A673 (cell line): ENCODE results near the gene AFAP1. TPM values are rescaled to one million over a fixed set of nuclear protein-coding genes. Genes with fewer than 3 reads are reported as not detected.
A peak's percentile ranks its signal among the peaks of the same experiment; 100 is the strongest.

Experiments used
- BruUV-seq: library from RNA; stranded (reverse); fragments of 400-500 nt; replicated peaks from 2 replicates; lab custom pipeline; 2021; lab: Mats Ljungman, UMichigan
- CTCF ChIA-PET: fragments of 300-600 bp; sonication (Branson Sonifier 250); formaldehyde crosslinking; loops from one replicate; lab custom pipeline; 2022; ENCODE audit warnings: antibody characterized with exemption; lab: Charles Lee
- POLR2A ChIA-PET: fragments of 300-600 bp; sonication (Branson Sonifier 250); formaldehyde crosslinking; loops from one replicate; lab custom pipeline; 2022; ENCODE audit warnings: antibody characterized with exemption; ENCODE audit not compliant: low non-redundant PET; lab: Charles Lee
- DNase-seq: peaks from one replicate; pipeline ENCODE4 v3.0.0-alpha.2; 2015; ENCODE audit warnings: low spot score
- H3K27ac ChIP-seq: fragments of 200-600 bp; sonication (generic); 2 replicates; pipeline ENCODE4 v1.5.1; 2016; ENCODE audit warnings: mixed run types, low read depth, mild to moderate bottlenecking, mixed read lengths, antibody characterized with exemption, low read length; ENCODE audit not compliant: poor library complexity, severe bottlenecking
- H3K27me3 ChIP-seq: fragments of 200-600 bp; sonication (generic); replicated peaks from 2 replicates; pipeline ENCODE4 v1.6.1; 2017; ENCODE audit warnings: mixed run types, low read depth, mild to moderate bottlenecking, mixed read lengths, antibody characterized with exemption, low read length; ENCODE audit not compliant: insufficient read depth, poor library complexity
- H3K36me3 ChIP-seq: fragments of 200-600 bp; sonication (generic); 2 replicates; pipeline ENCODE4 v1.6.1; 2016; ENCODE audit warnings: mixed run types, mild to moderate bottlenecking, mixed read lengths, antibody characterized with exemption, low read length; ENCODE audit not compliant: insufficient read depth, poor library complexity, severe bottlenecking
- H3K4me1 ChIP-seq: fragments of 200-600 bp; sonication (generic); 2 replicates; pipeline ENCODE4 v1.6.1; 2017; ENCODE audit warnings: mixed run types, mild to moderate bottlenecking, mixed read lengths, antibody characterized with exemption, low read length; ENCODE audit not compliant: insufficient read depth, poor library complexity, severe bottlenecking
- H3K4me3 ChIP-seq: fragments of 200-600 bp; sonication (generic); 2 replicates; pipeline ENCODE4 v1.5.1; 2016; ENCODE audit warnings: low read depth, mixed run types, mild to moderate bottlenecking, mixed read lengths, low read length; ENCODE audit not compliant: poor library complexity, severe bottlenecking
- H3K9me3 ChIP-seq: fragments of 200-600 bp; sonication (generic); 2 replicates; pipeline ENCODE4 v1.6.1; 2016; ENCODE audit warnings: mixed run types, low read depth, mild to moderate bottlenecking, mixed read lengths, antibody characterized with exemption, low read length; ENCODE audit not compliant: poor library complexity, severe bottlenecking
- CTCF ChIP-seq: fragments of 300-800, 200-600 bp; sonication (generic); conservative IDR thresholded peaks from 2 replicates; pipeline ENCODE4 v1.5.1; 2017; ENCODE audit warnings: low read depth, mild to moderate bottlenecking, antibody characterized with exemption, low read length, moderate library complexity, mixed read lengths
- EZH2 ChIP-seq: fragments of 200-600 bp; sonication (generic); IDR thresholded peaks from 2 replicates; pipeline ENCODE4 v1.6.1; 2017; ENCODE audit warnings: borderline replicate concordance, low read depth, mild to moderate bottlenecking, mixed read lengths, antibody characterized with exemption, low read length; ENCODE audit not compliant: poor library complexity, severe bottlenecking
- intact Hi-C: fragments of 100-400 bp; cut with micrococcal nuclease; formaldehyde crosslinking; loops from one replicate; pipeline ENCODE4 v1.10.0; 2022; ENCODE audit not compliant: unreplicated experiment
- total RNA-seq: library from RNA; stranded (reverse); gene quantifications from 2 replicates; pipeline ENCODE4 v1.2.3, GENCODE V29; 2021

Gene AFAP1
- total RNA-seq, 1 experiment from 2014 or later = 42.6 TPM

DNA sequence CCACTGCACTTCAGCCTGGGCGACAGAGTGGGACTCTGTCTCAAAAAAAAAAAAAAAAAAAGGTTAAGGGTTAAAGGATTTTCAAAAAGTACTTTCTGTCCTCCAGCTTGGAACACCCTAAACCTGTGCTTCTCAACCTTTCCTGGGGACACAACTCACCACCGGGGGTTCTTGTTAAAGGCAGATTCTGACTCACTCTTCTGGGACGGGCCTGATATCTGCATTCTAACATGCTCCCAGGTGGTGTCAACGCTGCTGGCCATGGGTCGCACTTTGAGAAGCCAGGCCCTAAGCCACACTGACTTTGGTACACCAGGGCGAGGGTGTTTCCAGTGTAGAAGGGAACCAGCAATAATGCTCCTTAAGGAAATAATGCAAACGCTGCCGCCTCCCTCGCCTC is 46.1 kb downstream of the AFAP1 start:
- CTCF ChIA-PET = interaction anchor here (1.0 kb wide), 1 partner anchor 88 kb away, joined by 3 read pairs; no protein-coding TSS in a partner anchor
- H3K36me3 ChIP-seq = no peaks in the 10 kb centered on the region
- intact Hi-C loops = no loop called here
- DNase-seq = no peak
- TF ChIP-seq CTCF (no peak), EZH2 (no peak)
- peak overlapping the region; percentile 33 for H3K27ac ChIP-seq
- H3K4me1 ChIP-seq = peaks cover 36% of the 10 kb centered on the region
- H3K9me3 ChIP-seq = peaks cover 11% of the 10 kb centered on the region
- POLR2A ChIA-PET = no interaction called here
- H3K4me3 ChIP-seq = no peak overlapping the region
- no peaks in the 10 kb centered on the region for H3K27me3 ChIP-seq
- no TSS peak for BruUV-seq

DNA sequence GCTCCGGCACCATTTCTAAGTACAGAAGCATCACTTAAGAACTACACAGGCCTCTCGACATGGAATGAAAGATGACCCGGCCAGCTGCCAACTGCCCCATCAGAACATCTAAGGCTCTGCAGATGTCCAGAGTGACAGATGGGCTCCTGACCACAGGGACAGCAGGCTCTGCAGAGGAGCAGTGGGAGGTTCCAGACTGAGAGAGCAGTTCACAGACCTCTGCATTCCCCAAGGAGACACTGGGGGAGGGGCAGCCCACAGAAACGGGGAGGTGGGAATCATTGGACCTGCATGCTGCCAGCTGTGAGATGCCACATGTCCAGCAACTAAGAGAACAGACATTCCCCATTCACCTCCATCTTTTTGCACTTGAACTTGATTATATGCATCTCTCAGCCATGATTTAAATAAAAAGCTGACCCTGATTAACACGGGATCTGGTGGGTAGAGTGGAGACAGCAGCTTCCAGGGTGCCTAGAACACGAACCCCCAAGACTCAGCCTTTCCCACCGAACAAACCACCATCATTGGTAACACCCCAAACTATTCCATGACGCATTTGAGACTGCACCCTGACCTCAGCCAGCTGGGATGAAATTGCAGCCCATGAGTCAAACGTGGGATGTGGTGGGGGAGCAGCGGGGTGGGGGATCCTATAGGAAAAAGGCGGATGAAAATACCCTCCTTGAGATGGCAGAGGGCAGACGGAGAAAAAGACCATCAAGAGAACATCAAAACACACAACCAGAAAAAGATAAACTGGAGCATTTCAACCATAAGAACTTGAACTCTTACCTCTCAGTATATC is 47.2 kb downstream of the AFAP1 start:
- no peaks in the 10 kb centered on the region for H3K36me3 ChIP-seq
- H3K4me1 ChIP-seq = peaks cover 36% of the 10 kb centered on the region
- TF ChIP-seq EZH2 = no peak
- H3K27me3 ChIP-seq = no peaks in the 10 kb centered on the region
- peaks cover 11% of the 10 kb centered on the region for H3K9me3 ChIP-seq
- no peak for DNase-seq
- BruUV-seq = no TSS peak
- H3K4me3 ChIP-seq = no peak overlapping the region
- intact Hi-C loops = no loop called here
- POLR2A ChIA-PET = no interaction called here
- CTCF ChIA-PET = no interaction called here
- H3K27ac ChIP-seq = no peak overlapping the region

DNA sequence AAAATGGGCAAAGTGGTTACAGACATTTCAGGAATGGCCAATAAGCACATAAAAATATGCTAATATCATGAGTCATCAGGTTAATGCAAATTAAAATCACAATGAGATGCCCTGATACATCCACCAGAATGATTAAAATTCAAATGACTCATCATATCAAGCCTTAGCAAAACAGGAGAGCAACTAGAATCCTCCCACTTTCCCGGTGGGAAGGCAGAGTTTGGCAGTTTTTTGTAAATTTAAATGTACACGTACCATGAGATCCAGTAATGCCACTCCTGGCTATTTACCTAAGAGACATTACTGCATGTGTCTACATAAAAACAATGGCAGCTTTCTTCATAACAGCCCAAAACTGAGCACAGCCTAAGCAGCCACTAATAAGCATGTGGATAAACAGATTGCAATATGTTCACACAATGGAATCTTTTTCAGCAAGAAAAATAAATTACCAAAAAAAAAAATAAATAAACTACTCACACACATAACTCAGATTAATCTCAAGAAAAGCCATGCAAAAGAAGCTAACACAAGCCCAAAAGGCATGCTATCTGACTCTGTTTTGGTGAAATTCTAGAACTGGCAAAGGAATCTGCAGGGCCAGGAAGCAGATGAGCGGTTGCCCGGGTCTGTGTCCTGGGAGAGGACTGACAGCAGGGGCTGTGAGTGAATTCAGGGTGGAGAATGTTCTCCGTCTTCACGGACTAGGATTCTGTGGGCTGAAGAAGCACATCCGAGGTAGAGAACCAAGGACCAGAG is 48.8 kb downstream of the AFAP1 start:
- H3K9me3 ChIP-seq = peaks cover 11% of the 10 kb centered on the region
- peaks cover 49% of the 10 kb centered on the region for H3K4me1 ChIP-seq
- no TSS peak for BruUV-seq
- H3K27me3 ChIP-seq = no peaks in the 10 kb centered on the region
- ChIA-PET POLR2A (no interaction called here), CTCF (no interaction called here)
- peak overlapping the region; percentile 61 for H3K27ac ChIP-seq
- peak overlapping the region; percentile 3 for H3K4me3 ChIP-seq
- DNase-seq = peak; percentile 86
- intact Hi-C loops = no loop called here
- TF ChIP-seq EZH2 (no peak), CTCF (no peak)
- H3K36me3 ChIP-seq = no peaks in the 10 kb centered on the region
